ENCODE results near the gene PPFIBP2. TPM values are rescaled to one million over a fixed set of nuclear protein-coding genes. Genes with fewer than 3 reads are reported as not detected.

Gene PPFIBP2
- total RNA-seq, 4 donors from 2014 or later = 7.5 to 12.5 (median 10.0) TPM

- no peak for DNase-seq (ENCODE audit: extremely low spot score)
- TF ChIP-seq EP300 (IDR thresholded peaks at IDR 0.05) = no peak
- Histone ChIP-seq H3K9me3 (no peaks in the 10 kb centered on the region), H3K4me1 (peaks cover 0 to 14% (median 2%) of the 10 kb centered on the region in 4 donors), H3K27ac (replicated peaks in 1 of 4) (no peak overlapping the region), H3K4me3 (no peak overlapping the region), H3K36me3 (peaks cover 0 to 22% (median 9%) of the 10 kb centered on the region in 4 donors), H3K27me3 (no peaks in the 10 kb centered on the region)
- intact Hi-C loops (cut with DNase I) = no loop called here
- 70% methylated on average over 4 of the region's 4 CpGs for WGBS
These were observed 99.0 kb downstream of the PPFIBP2 start for GRCh38 chr11:7612661-7613393.

- H3K27ac ChIP-seq (replicated peaks in 1 of 4) = no peak overlapping the region
- TF ChIP-seq POLR2AphosphoS5 (IDR thresholded peaks at IDR 0.05) (no peak), CTCF (IDR thresholded peaks at IDR 0.05) (no peak), POLR2A (IDR thresholded peaks at IDR 0.05; ENCODE audit: low read depth) (no peak), EP300 (IDR thresholded peaks at IDR 0.05) (no peak)
- H3K4me3 ChIP-seq = no peak overlapping the region
- no peak for DNase-seq (ENCODE audit: extremely low spot score)
- intact Hi-C loops (cut with DNase I) = no loop called here
- H3K4me1 ChIP-seq = peaks cover 0 to 14% (median 2%) of the 10 kb centered on the region in 4 donors
- no peaks in the 10 kb centered on the region for H3K27me3 ChIP-seq
- H3K9me3 ChIP-seq = no peaks in the 10 kb centered on the region
- peaks cover 0 to 22% (median 9%) of the 10 kb centered on the region in 4 donors for H3K36me3 ChIP-seq
- 91% methylated on average over 4 of the region's 4 CpGs for WGBS
These were observed 99.6 kb downstream of the PPFIBP2 start for GRCh38 chr11:7613394-7613720.

- intact Hi-C loops (cut with DNase I) = no loop called here
- Histone ChIP-seq H3K27me3 (no peaks in the 10 kb centered on the region), H3K4me3 (no peak overlapping the region), H3K27ac (replicated peaks in 1 of 4) (no peak overlapping the region), H3K9me3 (no peaks in the 10 kb centered on the region), H3K4me1 (peaks cover 0 to 14% (median 0%) of the 10 kb centered on the region in 4 donors), H3K36me3 (peaks cover 0 to 22% (median 9%) of the 10 kb centered on the region in 4 donors)
- TF ChIP-seq CTCF (IDR thresholded peaks at IDR 0.05) (no peak), EP300 (IDR thresholded peaks at IDR 0.05) (no peak), POLR2AphosphoS5 (IDR thresholded peaks at IDR 0.05) (no peak), POLR2A (IDR thresholded peaks at IDR 0.05; ENCODE audit: low read depth) (no peak)
- no peak for DNase-seq (ENCODE audit: extremely low spot score)
These were observed 100.9 kb downstream of the PPFIBP2 start for GRCh38 chr11:7614656-7615055.

GRCh38 chr11:7617032-7617431 is 103.2 kb downstream of the PPFIBP2 start:
- 92% methylated on average over 8 of the region's 8 CpGs for WGBS
- peaks cover 0 to 25% (median 11%) of the 10 kb centered on the region in 4 donors for H3K36me3 ChIP-seq
- intact Hi-C loops (cut with DNase I) = no loop called here
- peaks cover 0 to 14% (median 0%) of the 10 kb centered on the region in 4 donors for H3K4me1 ChIP-seq
- no peaks in the 10 kb centered on the region for H3K9me3 ChIP-seq
- TF ChIP-seq POLR2A (IDR thresholded peaks at IDR 0.05; ENCODE audit: low read depth) = no peak
- TF ChIP-seq POLR2AphosphoS5 (IDR thresholded peaks at IDR 0.05) = no peak
- TF ChIP-seq EP300 (IDR thresholded peaks at IDR 0.05) = no peak
- no peak for TF ChIP-seq CTCF (IDR thresholded peaks at IDR 0.05)
- H3K27me3 ChIP-seq = no peaks in the 10 kb centered on the region
- DNase-seq (ENCODE audit: extremely low spot score) = no peak
- no peak overlapping the region for H3K4me3 ChIP-seq
- no peak overlapping the region for H3K27ac ChIP-seq (replicated peaks in 1 of 4)

- 85% methylated on average over 3 of the region's 3 CpGs for WGBS
- Histone ChIP-seq H3K9me3 (no peaks in the 10 kb centered on the region), H3K27ac (replicated peaks in 1 of 4) (no peak overlapping the region), H3K4me3 (no peak overlapping the region), H3K36me3 (peaks cover 0 to 47% (median 15%) of the 10 kb centered on the region in 4 donors), H3K27me3 (no peaks in the 10 kb centered on the region), H3K4me1 (no peaks in the 10 kb centered on the region)
- TF ChIP-seq EP300 (IDR thresholded peaks at IDR 0.05) (no peak), POLR2A (IDR thresholded peaks at IDR 0.05; ENCODE audit: low read depth) (no peak), POLR2AphosphoS5 (IDR thresholded peaks at IDR 0.05) (no peak), CTCF (IDR thresholded peaks at IDR 0.05) (no peak)
- DNase-seq (ENCODE audit: extremely low spot score) = no peak
- intact Hi-C loops (cut with DNase I) = no loop called here
These were observed 105.5 kb downstream of the PPFIBP2 start for GRCh38 chr11:7619322-7619721.

Data from esophagus muscularis mucosa (tissue), 4 donors.